Suprapubic skin (tissue), 4 donors: Measurements from ENCODE around the gene ITGB1BP2. TPM values are rescaled to one million over a fixed set of nuclear protein-coding genes. Genes with fewer than 3 reads are reported as not detected.

ENCODE experiments used
- DNase-seq, 2 donors: peaks; one replicate each; pipeline ENCODE4 v3.0.0-alpha.2; 2019; ENCODE audit warnings: low spot score in 2 of 2
- H3K27ac ChIP-seq: fragments of 200-600 bp; sonication (generic); one replicate; pipeline ENCODE4 v1.5.1; 2019
- H3K27me3 ChIP-seq: fragments of 200-600 bp; sonication (generic); one replicate; pipeline ENCODE4 v1.5.1; 2019
- H3K36me3 ChIP-seq: fragments of 200-600 bp; sonication (generic); one replicate; pipeline ENCODE4 v1.5.1; 2019
- H3K4me1 ChIP-seq: fragments of 200-600 bp; sonication (generic); one replicate; pipeline ENCODE4 v1.5.1; 2019
- H3K4me3 ChIP-seq: fragments of 200-600 bp; sonication (generic); one replicate; pipeline ENCODE4 v1.5.1; 2019; ENCODE audit warnings: mild to moderate bottlenecking
- H3K9me3 ChIP-seq: fragments of 200-600 bp; sonication (generic); one replicate; pipeline ENCODE4 v1.5.1; 2019
- EP300 ChIP-seq: sonication (generic); formaldehyde crosslinking; IDR thresholded peaks from one replicate; pipeline ENCODE4 v1.6.1; 2017; ENCODE audit warnings: antibody characterized with exemption
- POLR2A ChIP-seq, 2 donors: fragments of 450-650 bp; IDR thresholded peaks; one replicate each; pipeline ENCODE4 v1.6.1; 2017; ENCODE audit warnings: antibody characterized with exemption in 2 of 2, mild to moderate bottlenecking in 2 of 2, moderate library complexity in 2 of 2
- POLR2AphosphoS5 ChIP-seq, 3 donors: sonication (generic); formaldehyde crosslinking; IDR thresholded peaks; one replicate each; pipeline ENCODE4 v1.6.1; 2017; ENCODE audit warnings: antibody characterized with exemption in 3 of 3
- WGBS: methylation state at CpG from one replicate; pipeline ENCODE4 v1.1.5; 2018; 5-methylcytosine and 5-hydroxymethylcytosine counted together
- total RNA-seq, 4 donors: library from RNA; depleted of rRNA; stranded (reverse); fragments of >200 nt; gene quantifications; one replicate each; pipeline ENCODE4 v1.1.0, GENCODE V29; 2016
- TF ChIP-seq, protein P1 (sequence below), 2 donors: fragments of 200-600 bp in 1 of 2; fragments of 450-650 bp in 1 of 2; sonication (generic) in 1 of 2; IDR thresholded peaks; one replicate each; pipeline ENCODE4 v1.5.1; 2016 to 2019; ENCODE audit warnings: antibody characterized with exemption in 2 of 2, mild to moderate bottlenecking in 1 of 2, moderate library complexity in 1 of 2

The ITGB1BP2 gene
- 1 to 10 TPM in 1 of 4 donors, under 1 TPM in 3; 0.45 to 2.5 (median 0.71) TPM for total RNA-seq

DNA sequence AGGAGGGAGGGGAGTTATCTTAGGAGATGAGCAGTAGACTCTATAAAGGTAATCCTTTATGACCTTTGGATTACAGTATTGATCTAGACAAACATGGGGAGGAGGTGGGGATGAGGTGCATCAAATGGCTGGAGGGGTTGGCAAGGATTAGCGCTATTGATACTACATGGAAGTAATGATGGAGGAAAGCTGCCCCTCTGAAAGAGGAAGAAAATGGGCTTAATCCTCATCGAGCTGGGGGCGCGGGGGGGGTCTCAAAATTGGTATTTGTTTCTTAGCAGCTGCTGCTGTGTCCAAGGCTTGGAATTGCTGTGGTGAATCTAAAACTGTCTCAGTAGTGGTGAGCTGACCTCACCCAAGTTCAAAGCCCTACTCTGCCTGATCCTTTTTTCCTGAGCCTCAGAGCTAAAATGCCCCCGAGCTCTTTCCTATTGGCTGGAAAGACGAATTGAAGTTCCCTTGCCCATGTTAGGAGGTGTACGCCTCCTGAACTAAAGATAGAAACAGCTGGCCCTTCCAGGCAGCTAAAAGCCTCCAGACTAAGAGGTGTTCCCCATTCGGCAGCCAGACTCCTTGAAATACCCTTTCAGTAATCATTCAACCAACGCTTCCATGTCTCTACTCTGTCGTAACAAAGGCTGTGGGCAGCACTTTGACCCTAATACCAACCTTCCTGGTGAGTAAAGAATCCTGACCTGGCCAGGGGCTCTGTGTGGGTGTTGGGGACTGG lies at the start of gene ITGB1BP2:
Gene ITGB1BP2, plus strand, starts transcription at position 556 of the 730 bp plus-strand sequence. Its CDS starts 57 bp downstream, at position 613.
- H3K9me3 ChIP-seq, result no peaks in the 10 kb centered on the region
- no peaks in the 10 kb centered on the region for H3K4me1 ChIP-seq
- 77% methylated on average over 10 of the region's 10 CpGs for WGBS
- no peak for DNase-seq
- peaks cover 39% of the 10 kb centered on the region for H3K36me3 ChIP-seq
- TF ChIP-seq, protein P1, sequence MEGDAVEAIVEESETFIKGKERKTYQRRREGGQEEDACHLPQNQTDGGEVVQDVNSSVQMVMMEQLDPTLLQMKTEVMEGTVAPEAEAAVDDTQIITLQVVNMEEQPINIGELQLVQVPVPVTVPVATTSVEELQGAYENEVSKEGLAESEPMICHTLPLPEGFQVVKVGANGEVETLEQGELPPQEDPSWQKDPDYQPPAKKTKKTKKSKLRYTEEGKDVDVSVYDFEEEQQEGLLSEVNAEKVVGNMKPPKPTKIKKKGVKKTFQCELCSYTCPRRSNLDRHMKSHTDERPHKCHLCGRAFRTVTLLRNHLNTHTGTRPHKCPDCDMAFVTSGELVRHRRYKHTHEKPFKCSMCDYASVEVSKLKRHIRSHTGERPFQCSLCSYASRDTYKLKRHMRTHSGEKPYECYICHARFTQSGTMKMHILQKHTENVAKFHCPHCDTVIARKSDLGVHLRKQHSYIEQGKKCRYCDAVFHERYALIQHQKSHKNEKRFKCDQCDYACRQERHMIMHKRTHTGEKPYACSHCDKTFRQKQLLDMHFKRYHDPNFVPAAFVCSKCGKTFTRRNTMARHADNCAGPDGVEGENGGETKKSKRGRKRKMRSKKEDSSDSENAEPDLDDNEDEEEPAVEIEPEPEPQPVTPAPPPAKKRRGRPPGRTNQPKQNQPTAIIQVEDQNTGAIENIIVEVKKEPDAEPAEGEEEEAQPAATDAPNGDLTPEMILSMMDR (IDR thresholded peaks at IDR 0.05), result no peak
- no peak within 1 kb of the TSS for H3K4me3 ChIP-seq
- H3K27ac ChIP-seq, result no peak within 1 kb of the TSS
- H3K27me3 ChIP-seq, result no peaks in the 10 kb centered on the region

DNA sequence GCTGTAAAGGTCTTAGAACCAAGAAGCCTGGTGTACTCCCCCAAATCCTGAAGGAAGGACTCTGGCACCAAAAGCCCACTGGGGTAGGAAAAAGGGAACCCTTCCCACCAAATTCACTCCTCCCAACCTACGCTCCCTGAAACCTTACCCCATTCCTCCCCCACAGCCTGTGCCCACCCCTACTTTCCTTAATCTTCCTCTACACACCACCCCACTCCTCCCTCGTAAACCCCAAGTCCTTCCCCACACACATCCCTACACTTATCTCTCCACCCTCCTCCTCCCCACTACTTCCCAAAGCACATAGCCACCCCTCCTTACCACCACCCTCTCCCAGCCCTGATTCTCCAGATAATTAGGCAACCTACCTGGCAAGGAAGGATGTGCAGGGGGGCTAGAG lies 49.3 kb upstream of the ITGB1BP2 start:
- Histone ChIP-seq H3K27ac (no peak overlapping the region), H3K27me3 (no peaks in the 10 kb centered on the region), H3K36me3 (peaks cover 29% of the 10 kb centered on the region), H3K4me1 (peaks cover 16% of the 10 kb centered on the region), H3K9me3 (no peaks in the 10 kb centered on the region), H3K4me3 (peak overlapping the region; percentile 63)
- DNase-seq, result no peak
- TF ChIP-seq POLR2A (IDR thresholded peaks at IDR 0.05) (no peak), POLR2AphosphoS5 (IDR thresholded peaks at IDR 0.05) (no peak), EP300 (no peak)
- TF ChIP-seq, protein P1 (IDR thresholded peaks at IDR 0.05), result no peak
- 78% methylated on average over 2 of the region's 2 CpGs for WGBS

DNA sequence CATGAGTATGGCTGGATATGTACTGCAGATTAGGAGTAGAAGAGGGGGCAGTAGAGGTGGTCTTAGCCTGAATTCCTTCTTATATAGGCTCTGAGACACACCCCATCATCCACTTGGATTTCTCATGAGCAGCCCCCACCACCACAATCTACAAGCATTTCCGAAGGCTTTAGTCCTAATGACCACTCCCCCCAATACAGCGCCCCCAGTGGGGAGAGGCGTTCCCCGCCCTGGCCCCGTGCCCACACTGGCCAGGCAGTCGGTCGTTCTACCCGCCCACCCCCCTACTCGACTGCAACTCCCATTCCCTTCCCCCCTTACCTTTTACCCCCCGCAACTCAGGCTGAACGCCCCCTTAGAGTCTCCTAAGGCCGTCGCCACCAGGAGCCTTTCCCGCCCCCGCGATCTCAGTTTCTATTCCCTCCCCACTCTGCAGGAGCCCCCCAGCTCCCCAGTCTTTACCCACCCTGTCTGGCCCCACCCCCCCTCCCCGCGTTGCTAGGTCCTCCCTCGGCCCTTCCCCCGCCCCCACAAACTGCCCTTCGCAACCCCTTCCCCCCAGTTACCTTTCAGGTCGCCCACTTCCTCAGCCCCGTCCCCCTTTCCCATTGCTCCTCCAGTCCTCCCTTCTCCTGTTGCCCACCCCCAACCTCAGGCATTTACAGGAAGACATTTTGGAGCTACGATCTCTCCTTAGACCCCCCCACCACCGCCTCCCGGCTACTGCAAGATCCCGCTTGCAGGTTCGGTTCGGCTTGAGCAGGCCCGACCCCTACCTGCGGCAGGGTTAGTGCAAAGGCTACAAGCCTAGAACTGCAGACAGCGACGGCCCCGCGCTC lies 48.1 kb upstream of the ITGB1BP2 start:
- DNase-seq, result peak in 1 of 2 donors; percentile 75
- peaks cover 16% of the 10 kb centered on the region for H3K36me3 ChIP-seq
- H3K9me3 ChIP-seq, result no peaks in the 10 kb centered on the region
- peak overlapping the region; percentile 63 for H3K4me3 ChIP-seq
- H3K4me1 ChIP-seq, result peaks cover 16% of the 10 kb centered on the region
- no peaks in the 10 kb centered on the region for H3K27me3 ChIP-seq
- H3K27ac ChIP-seq, result peak overlapping the region; percentile 84
- TF ChIP-seq, protein P1 (IDR thresholded peaks at IDR 0.05), result peak in 1 of 2 donors; percentile 43
- TF ChIP-seq POLR2AphosphoS5 (IDR thresholded peaks at IDR 0.05), result no peak
- WGBS, result 42% methylated on average over 27 of the region's 35 CpGs

DNA sequence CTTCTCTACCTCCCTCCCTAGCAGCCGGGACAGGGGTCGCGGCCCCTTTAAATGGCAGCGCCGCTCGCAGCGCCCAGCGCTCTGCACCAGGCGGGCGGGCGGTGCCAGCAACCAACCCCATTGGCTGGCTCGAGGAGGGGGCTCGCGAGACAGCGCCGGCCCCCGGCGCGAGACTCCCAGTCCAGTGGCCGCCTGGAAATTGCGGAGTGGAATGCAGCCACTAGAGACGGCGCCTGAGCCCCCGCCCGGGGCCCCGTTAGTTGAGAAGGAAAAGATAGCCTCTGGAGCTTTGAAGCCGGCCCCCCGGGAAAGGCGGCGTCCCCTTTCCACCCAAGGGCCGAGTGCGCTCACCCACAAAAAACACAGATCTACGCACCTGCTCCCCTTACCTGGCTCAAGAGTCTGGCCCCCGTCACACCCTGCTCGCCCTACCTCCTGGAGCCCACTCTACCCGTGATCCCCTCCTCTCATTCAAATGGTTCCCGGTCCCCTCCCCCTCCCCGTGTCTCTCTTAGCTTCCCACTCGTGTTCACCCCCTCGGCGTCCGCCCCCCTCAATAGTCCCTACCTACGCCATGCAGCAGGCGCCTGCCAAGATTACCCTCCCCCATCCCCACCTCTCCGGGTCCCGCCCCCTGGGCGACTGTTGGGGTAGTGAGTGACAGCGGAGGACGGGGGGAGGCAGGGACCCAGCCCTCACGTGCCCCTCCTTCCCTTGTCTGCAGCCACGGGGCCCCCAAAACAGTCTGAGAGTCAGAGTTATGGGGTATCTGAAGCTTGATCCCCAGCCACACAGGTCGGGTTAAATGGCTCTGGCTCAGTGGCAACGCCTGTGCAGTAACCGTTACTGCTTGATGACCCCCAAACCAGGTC lies 47.2 kb upstream of the ITGB1BP2 start, which contains the start of gene ZMYM3:
Gene ZMYM3, minus strand, starts transcription at position 49 of the 872 bp plus-strand sequence. CDS start 885 bp downstream, outside the sequence.
- 38% methylated on average over 20 of the region's 54 CpGs for WGBS
- peaks cover 16% of the 10 kb centered on the region for H3K4me1 ChIP-seq
- H3K36me3 ChIP-seq, result peaks cover 8% of the 10 kb centered on the region
- H3K9me3 ChIP-seq, result no peaks in the 10 kb centered on the region
- TF ChIP-seq POLR2A (IDR thresholded peaks at IDR 0.05) (no peak), EP300 (no peak), POLR2AphosphoS5 (IDR thresholded peaks at IDR 0.05) (no peak)
- TF ChIP-seq, protein P1 (IDR thresholded peaks at IDR 0.05), result no peak
- H3K27ac ChIP-seq, result peak within 1 kb of the TSS; percentile 84
- DNase-seq, result peak; percentile 87 to 90
- H3K4me3 ChIP-seq, result peak within 1 kb of the TSS; percentile 63
- no peaks in the 10 kb centered on the region for H3K27me3 ChIP-seq
